Prostate gland (tissue), 2 donors: ENCODE data around the gene ERVW-1.

ENCODE experiments used
- CTCF ChIP-seq, 4 experiments: fragments of 200-600 bp in 2 of 4; fragments of 450-650 bp in 2 of 4; sonication (generic) in 2 of 4; IDR thresholded peaks; 1 replicate in 3 of 4; 2 replicates in 1 of 4; pipeline ENCODE4 v1.5.1; 2016 to 2019; ENCODE audit warnings: antibody characterized with exemption in 4 of 4, mild to moderate bottlenecking in 2 of 4, moderate library complexity in 2 of 4
- POLR2A ChIP-seq: fragments of 450-650 bp; IDR thresholded peaks from one replicate; pipeline ENCODE4 v1.6.1; 2016; ENCODE audit warnings: antibody characterized with exemption, mild to moderate bottlenecking
- POLR2AphosphoS5 ChIP-seq: sonication (generic); formaldehyde crosslinking; IDR thresholded peaks from one replicate; pipeline ENCODE4 v1.6.1; 2017; ENCODE audit warnings: antibody characterized with exemption

- TF ChIP-seq CTCF (IDR thresholded peaks at IDR 0.05), result no peak
- no peak for TF ChIP-seq POLR2AphosphoS5
- no peak for TF ChIP-seq POLR2A
These were observed 28.6 kb upstream of the ERVW-1 start for GRCh38 chr7:92506363-92506762.
